Measurements from ENCODE around the gene CUBN. TPM values are rescaled to one million over a fixed set of nuclear protein-coding genes. Genes with fewer than 3 reads are reported as not detected.

Gene CUBN
- total and polyA plus RNA-seq, 9 of the 15 experiments (the other 6 are each of a cell fraction or from before 2014, with no cell fraction given): 0.04 to 0.33 (median 0.09) TPM

- H3K4me1 ChIP-seq (replicated peaks in 1 of 2; ENCODE audit: control insufficient read depth in 2 of 2, insufficient read depth in 2 of 2, low read length in 2 of 2): no peaks in the 10 kb centered on the region
- WGBS (ENCODE audit: insufficient coverage, low coverage, missing lambda C conversion rate): 55% methylated on average over 7 of the region's 7 CpGs
- in situ Hi-C loops (cut with MboI) (loop anchor here (25.0 kb wide), 1 partner anchor 1340 kb away; no protein-coding TSS in a partner anchor), intact Hi-C loops (cut with micrococcal nuclease) (loop anchor here (1.0 to 10.0 kb wide), 4 partner anchors 230 to 875 kb away; no protein-coding TSS in a partner anchor)
- H2AFZ ChIP-seq (ENCODE audit: low read depth, low read length): no peak overlapping the region
- no peaks in the 10 kb centered on the region for H3K9me3 ChIP-seq (replicated peaks; ENCODE audit: control insufficient read depth, insufficient read depth, low read depth, low read length)
- ATAC-seq (peak; percentile 57; the same call in 2 of the 3 replicates), FAIRE-seq (peak; percentile 89), DNase-seq (ENCODE audit: extremely low read depth in 1 of 4, low spot score in 3 of 4) (peak; percentile 64 to 70 (median 66))
- H3K9me1 ChIP-seq (ENCODE audit: control insufficient read depth, insufficient read depth, low read length): no peaks in the 10 kb centered on the region
- H4K20me1 ChIP-seq (replicated peaks; ENCODE audit: control insufficient read depth, insufficient read depth, low read length): no peaks in the 10 kb centered on the region
- POLR2A ChIA-PET: no interaction called here
- no peak overlapping the region for H3K27ac ChIP-seq (ENCODE audit: extremely low read depth, low read depth, low read length)
- no peaks in the 10 kb centered on the region for H3K79me2 ChIP-seq (ENCODE audit: control insufficient read depth, insufficient read depth, low read length)
- CTCF ChIA-PET (ENCODE audit: low intra/inter-chr PET ratio): interaction anchor here (2.0 kb wide), 1 partner anchor 898 kb away, joined by 8 read pairs; no protein-coding TSS in a partner anchor
- no peaks in the 10 kb centered on the region for H3K27me3 ChIP-seq (ENCODE audit: control insufficient read depth in 2 of 2, insufficient read depth in 2 of 2, low read length in 2 of 2)
- H3K9ac ChIP-seq (ENCODE audit: insufficient read depth in 1 of 2, low read depth in 2 of 2, low read length in 2 of 2): no peak overlapping the region
- no peak overlapping the region for H3K4me3 ChIP-seq
- H3K4me2 ChIP-seq (ENCODE audit: insufficient read depth, low read length): no peak overlapping the region
- BruUV-seq (replicated peaks): no TSS peak
- H3K36me3 ChIP-seq (ENCODE audit: control insufficient read depth, insufficient read depth, low read length): no peaks in the 10 kb centered on the region
- TF ChIP-seq SRSF9 (IDR thresholded peaks at IDR 0.05; ENCODE audit: borderline replicate concordance, low read depth, low read length) (no peak), ATF3 (IDR thresholded peaks at IDR 0.05) (no peak), ATF3 (CRISPR knock-in tag; conservative IDR thresholded peaks at IDR 0.05) (no peak), DEAF1 (CRISPR knock-in tag; IDR thresholded peaks at IDR 0.05) (peak; percentile 48), CTCF (IDR thresholded peaks at IDR 0.05 in 2 of 3, conservative IDR thresholded peaks at IDR 0.05 in 1 of 3; ENCODE audit: insufficient read depth in 2 of 3, low read depth in 1 of 3, low read length in 3 of 3) (peak; percentile 50 to 80 (median 61); a peak in 5 of 6 replicates), ZNF121 (CRISPR knock-in tag; conservative IDR thresholded peaks at IDR 0.05) (peak; percentile 66), RAD21 (CRISPR knock-in tag; conservative IDR thresholded peaks at IDR 0.05 in 1 of 2, IDR thresholded peaks at IDR 0.05 in 1 of 2) (peak; percentile 77 to 82)
Measured at GRCh38 chr10:16777473-16778370, 351.9 kb downstream of the CUBN start.

Measured in K562 (cell line).